ENCODE data around the gene EIF4G3.

Gene EIF4G3

GRCh38 chr1:21149855-21150432 is 26.8 kb downstream of the EIF4G3 start:
- DNase-seq: no peak
- Histone ChIP-seq H3K9me2 (replicated peaks; ENCODE audit: insufficient read depth, low read length) (no peaks in the 10 kb centered on the region), H3K27ac (ENCODE audit: low read length) (no peak overlapping the region), H3K9me3 (replicated peaks; ENCODE audit: insufficient read depth, low read length) (no peaks in the 10 kb centered on the region), H3K4me1 (ENCODE audit: low read length) (no peaks in the 10 kb centered on the region; the same call in 1 of the 2 replicates), H3F3A (ENCODE audit: insufficient read depth, low read length) (no peaks in the 10 kb centered on the region), H3K9ac (ENCODE audit: low read length) (no peak overlapping the region), H3K4me2 (ENCODE audit: low read depth, low read length) (no peak overlapping the region), H3K79me2 (ENCODE audit: low read length) (0 out of 2 replicates have a peak, but pooled peaks cover 9% of the 10 kb centered on the region), H3K27me3 (replicated peaks; ENCODE audit: insufficient read depth, low read length) (no peaks in the 10 kb centered on the region), H2AFZ (ENCODE audit: low read length) (no peak overlapping the region), H3K4me3 (ENCODE audit: low read length) (no peak overlapping the region), H4K20me1 (ENCODE audit: insufficient read depth, low read length) (no peaks in the 10 kb centered on the region), H3K36me3 (replicated peaks; ENCODE audit: insufficient read depth, low read length) (no peaks in the 10 kb centered on the region)
- TF ChIP-seq CTCF (IDR thresholded peaks at IDR 0.05; ENCODE audit: low read length): no peak
- no peak for TF ChIP-seq EZH2 (optimal IDR thresholded peaks at IDR 0.05; ENCODE audit: low read depth, low read length)
- TF ChIP-seq EZH2phosphoT487 (IDR thresholded peaks at IDR 0.05; ENCODE audit: low read length): no peak

- no peaks in the 10 kb centered on the region for H3F3A ChIP-seq (ENCODE audit: insufficient read depth, low read length)
- no peaks in the 10 kb centered on the region for H3K9me3 ChIP-seq (replicated peaks; ENCODE audit: insufficient read depth, low read length)
- no peak overlapping the region for H3K4me3 ChIP-seq (ENCODE audit: low read length)
- no peak for DNase-seq
- no peaks in the 10 kb centered on the region for H3K9me2 ChIP-seq (replicated peaks; ENCODE audit: insufficient read depth, low read length)
- no peak overlapping the region for H3K27ac ChIP-seq (ENCODE audit: low read length)
- H2AFZ ChIP-seq (ENCODE audit: low read length): no peak overlapping the region
- no peaks in the 10 kb centered on the region for H3K36me3 ChIP-seq (replicated peaks; ENCODE audit: insufficient read depth, low read length)
- no peaks in the 10 kb centered on the region for H3K27me3 ChIP-seq (replicated peaks; ENCODE audit: insufficient read depth, low read length)
- TF ChIP-seq EZH2 (optimal IDR thresholded peaks at IDR 0.05; ENCODE audit: low read depth, low read length) (no peak), CTCF (IDR thresholded peaks at IDR 0.05; ENCODE audit: low read length) (no peak)
- H3K4me2 ChIP-seq (ENCODE audit: low read depth, low read length): no peak overlapping the region
- H3K9ac ChIP-seq (ENCODE audit: low read length): no peak overlapping the region
- H4K20me1 ChIP-seq (ENCODE audit: insufficient read depth, low read length): no peaks in the 10 kb centered on the region
- 0 out of 2 replicates have a peak, but pooled peaks cover 9% of the 10 kb centered on the region for H3K79me2 ChIP-seq (ENCODE audit: low read length)
- no peaks in the 10 kb centered on the region; the same call in 1 of the 2 replicates for H3K4me1 ChIP-seq (ENCODE audit: low read length)
Observed at GRCh38 chr1:21149430-21149854, 27.3 kb downstream of the EIF4G3 start.

GRCh38 chr1:21143752-21144151 is 32.9 kb downstream of the EIF4G3 start:
- Histone ChIP-seq H3K4me3 (ENCODE audit: low read length) (no peak overlapping the region), H3K27ac (ENCODE audit: low read length) (no peak overlapping the region), H3K9me3 (replicated peaks; ENCODE audit: insufficient read depth, low read length) (no peaks in the 10 kb centered on the region), H3K9ac (ENCODE audit: low read length) (no peak overlapping the region), H3K79me2 (ENCODE audit: low read length) (no peaks in the 10 kb centered on the region; the same call in 1 of the 2 replicates), H3K4me2 (ENCODE audit: low read depth, low read length) (no peak overlapping the region), H3K27me3 (replicated peaks; ENCODE audit: insufficient read depth, low read length) (no peaks in the 10 kb centered on the region), H3K36me3 (replicated peaks; ENCODE audit: insufficient read depth, low read length) (no peaks in the 10 kb centered on the region), H3K9me2 (replicated peaks; ENCODE audit: insufficient read depth, low read length) (no peaks in the 10 kb centered on the region), H2AFZ (ENCODE audit: low read length) (no peak overlapping the region), H3K4me1 (ENCODE audit: low read length) (no peaks in the 10 kb centered on the region), H4K20me1 (ENCODE audit: insufficient read depth, low read length) (no peaks in the 10 kb centered on the region), H3F3A (ENCODE audit: insufficient read depth, low read length) (no peaks in the 10 kb centered on the region)
- no peak for DNase-seq
- no peak for TF ChIP-seq EZH2phosphoT487 (IDR thresholded peaks at IDR 0.05; ENCODE audit: low read length)
- no peak for TF ChIP-seq CTCF (IDR thresholded peaks at IDR 0.05; ENCODE audit: low read length)
- TF ChIP-seq EZH2 (optimal IDR thresholded peaks at IDR 0.05; ENCODE audit: low read depth, low read length): no peak
